ENCODE measurements around the gene GYG1.

The GYG1 gene

GRCh38 chr3:148990236-148990635, 1.1 kb upstream of the GYG1 start:
- DNase-seq (ENCODE audit: low spot score): no peak

GRCh38 chr3:148992027-148992634, 791 bp downstream of the GYG1 start:
- peak; percentile 66 for DNase-seq (ENCODE audit: low spot score)

GRCh38 chr3:148992635-148993255, 1.4 kb downstream of the GYG1 start:
- DNase-seq (ENCODE audit: low spot score): no peak

- no peak for DNase-seq (ENCODE audit: low spot score)
These were observed 6.3 kb downstream of the GYG1 start for GRCh38 chr3:148997623-148998022.

GRCh38 chr3:148998297-148998696, 7.0 kb downstream of the GYG1 start:
- no peak for DNase-seq (ENCODE audit: low spot score)

GRCh38 chr3:148998715-148999423, 7.5 kb downstream of the GYG1 start:
- no peak for DNase-seq (ENCODE audit: low spot score)

GRCh38 chr3:148999806-149000205, 8.5 kb downstream of the GYG1 start:
- DNase-seq (ENCODE audit: low spot score): peak; percentile 39

- no peak for DNase-seq (ENCODE audit: low spot score)
These were observed 8.9 kb downstream of the GYG1 start for GRCh38 chr3:149000206-149000745.

- DNase-seq (ENCODE audit: low spot score): no peak
These were observed 10.4 kb downstream of the GYG1 start for GRCh38 chr3:149001727-149002126.

GRCh38 chr3:149003653-149004305, 12.4 kb downstream of the GYG1 start:
- no peak for DNase-seq (ENCODE audit: low spot score)

- no peak for DNase-seq (ENCODE audit: low spot score)
These were observed 13.3 kb downstream of the GYG1 start for GRCh38 chr3:149004622-149005021.

- no peak for DNase-seq (ENCODE audit: low spot score)
These were observed 14.1 kb downstream of the GYG1 start for GRCh38 chr3:149005416-149005815.

- no peak for DNase-seq (ENCODE audit: low spot score)
These were observed 16.4 kb downstream of the GYG1 start for GRCh38 chr3:149007567-149008257.

- no peak for DNase-seq (ENCODE audit: low spot score)
These were observed 18.4 kb downstream of the GYG1 start for GRCh38 chr3:149009732-149010131.

- DNase-seq (ENCODE audit: low spot score): no peak
These were observed 19.2 kb downstream of the GYG1 start for GRCh38 chr3:149010504-149010951.

- no peak for DNase-seq (ENCODE audit: low spot score)
These were observed 19.6 kb downstream of the GYG1 start for GRCh38 chr3:149010966-149011365.

GRCh38 chr3:149011676-149012075, 20.3 kb downstream of the GYG1 start:
- no peak for DNase-seq (ENCODE audit: low spot score)

GRCh38 chr3:149013726-149014125, 22.4 kb downstream of the GYG1 start:
- no peak for DNase-seq (ENCODE audit: low spot score)

GRCh38 chr3:149015393-149015792, 24.1 kb downstream of the GYG1 start:
- no peak for DNase-seq (ENCODE audit: low spot score)

GRCh38 chr3:149016242-149016641, 24.9 kb downstream of the GYG1 start:
- DNase-seq (ENCODE audit: low spot score): no peak

- DNase-seq (ENCODE audit: low spot score): no peak
These were observed 25.6 kb downstream of the GYG1 start for GRCh38 chr3:149016669-149017541.
